Measurements from ENCODE around the gene IQCM.

IQCM gene, protein sequence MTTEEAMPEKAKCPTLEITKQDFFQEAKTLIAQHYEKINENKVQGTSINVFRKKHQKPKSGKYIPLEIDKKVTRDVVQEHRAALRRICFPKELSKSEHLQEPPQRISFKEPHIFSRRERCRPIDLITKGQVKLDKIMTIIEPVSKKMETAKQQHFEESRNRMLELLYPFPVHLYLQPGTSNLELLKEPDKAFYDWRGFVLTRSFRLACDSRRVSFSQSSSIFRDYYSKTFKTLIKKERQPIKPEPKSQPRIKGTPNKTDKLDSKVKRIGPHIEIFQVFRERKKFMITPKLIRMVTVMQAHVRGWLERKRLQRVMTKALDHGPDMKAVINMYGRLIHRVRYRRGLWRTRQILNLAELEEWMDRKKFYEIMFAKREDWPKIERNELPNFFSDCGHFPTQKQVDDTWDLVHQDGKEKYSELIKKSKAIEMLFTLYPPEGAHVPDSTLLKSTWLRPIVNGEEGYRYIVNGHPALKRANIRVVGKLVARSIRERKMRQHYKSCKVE

DNA sequence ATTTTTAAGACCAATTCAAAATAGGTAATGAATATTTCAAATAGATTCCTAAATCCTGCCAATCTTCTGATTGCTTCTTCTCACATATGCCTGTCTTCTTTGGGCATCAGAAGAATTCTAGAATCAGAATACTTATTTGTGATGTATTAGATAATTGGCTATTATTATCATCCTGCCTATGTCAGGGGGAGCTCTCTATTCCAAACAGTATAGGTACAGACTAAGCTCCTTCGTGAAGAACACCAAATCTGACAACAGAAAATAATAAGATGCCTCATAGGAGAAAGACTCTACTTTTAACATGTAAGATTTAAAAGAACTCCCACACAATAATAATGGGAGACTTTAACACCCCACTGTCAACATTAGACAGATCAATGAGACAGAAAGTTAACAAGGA lies at the start of gene IQCM:
Gene IQCM (minus strand): TSS at position 101 of the 400 bp plus-strand sequence. CDS start 73,152 bp downstream, outside the sequence.
- DNase-seq (ENCODE audit: low read depth in 3 of 3): no peak

DNA sequence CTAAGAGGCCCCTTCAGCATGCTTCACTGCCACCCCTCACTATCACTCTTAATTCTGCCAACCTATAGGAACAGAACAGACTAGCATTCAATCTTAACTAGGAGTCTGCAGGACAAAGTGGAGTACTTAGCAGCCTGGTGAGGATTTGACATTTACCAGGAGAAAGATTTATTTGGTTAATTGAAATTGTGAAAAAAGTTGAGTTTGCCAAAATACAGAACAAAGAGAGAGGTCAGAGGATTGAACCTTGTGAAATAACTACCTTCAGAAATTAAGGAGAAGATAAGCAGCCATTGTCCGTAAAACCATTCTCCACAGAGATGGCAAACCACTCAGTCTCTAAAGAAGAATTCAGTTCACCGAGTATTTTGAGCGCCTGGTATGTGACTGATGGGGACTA lies 41.8 kb upstream of the IQCM start:
- no peak for DNase-seq (ENCODE audit: low read depth in 3 of 3)

DNA sequence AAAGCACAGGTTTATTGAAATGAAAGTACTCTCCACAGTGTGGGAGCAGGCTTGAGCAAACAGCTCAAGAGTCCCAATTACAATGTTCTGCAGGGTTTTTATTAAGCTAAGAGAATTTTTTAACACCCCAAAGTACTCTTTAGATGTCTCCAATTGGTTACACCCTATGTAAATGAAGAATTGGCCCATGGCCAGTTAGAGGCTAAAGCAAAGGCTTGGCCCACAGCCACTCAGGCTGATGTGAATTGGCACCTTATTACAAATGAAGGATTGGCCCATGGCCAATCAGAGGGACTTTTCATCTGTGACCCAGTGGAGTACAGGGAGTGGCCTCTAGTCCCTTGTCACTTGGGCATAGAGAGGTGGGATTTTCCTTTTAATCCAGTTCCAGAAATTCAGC lies 30.1 kb upstream of the IQCM start:
- no peak for DNase-seq (ENCODE audit: low read depth in 3 of 3)

DNA sequence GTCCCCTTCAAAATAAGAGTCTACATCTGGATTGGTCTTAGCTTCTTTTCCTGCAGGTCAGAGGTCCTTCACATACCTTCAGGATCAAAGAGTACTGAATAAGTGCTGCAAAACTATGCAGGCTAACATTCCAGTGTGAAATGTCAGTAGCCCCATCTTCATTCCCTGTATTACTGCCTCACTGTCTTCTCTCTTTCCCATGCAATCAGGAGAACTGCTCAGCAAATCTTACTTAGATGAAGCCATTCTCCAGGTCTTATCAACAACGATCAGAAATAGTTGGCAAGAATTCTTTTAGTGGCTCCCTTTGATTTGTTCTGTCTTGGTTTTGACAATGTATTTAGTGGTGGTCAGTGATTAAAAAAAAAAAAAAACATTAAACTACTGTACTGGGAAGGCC lies 26.0 kb upstream of the IQCM start:
- no peak for DNase-seq (ENCODE audit: low read depth in 3 of 3)

DNA sequence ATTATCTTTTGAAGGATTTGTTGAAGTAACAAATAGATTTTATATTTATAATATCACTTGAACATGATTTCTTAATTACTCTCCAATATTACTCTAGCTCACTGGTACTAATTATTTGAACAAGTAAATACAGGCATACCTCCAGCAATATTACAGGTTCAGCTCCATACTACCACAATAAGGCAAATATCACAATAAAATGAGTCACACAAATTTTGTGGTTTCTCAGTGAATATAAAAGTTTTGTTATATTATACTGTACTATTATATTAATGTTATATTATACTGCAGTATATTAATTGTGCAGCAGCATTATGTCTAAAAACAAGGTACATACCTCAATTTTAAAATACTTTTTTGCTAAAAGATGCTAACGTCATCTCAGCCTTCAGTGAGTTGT lies 22.4 kb upstream of the IQCM start:
- DNase-seq (ENCODE audit: low read depth in 3 of 3): no peak

DNA sequence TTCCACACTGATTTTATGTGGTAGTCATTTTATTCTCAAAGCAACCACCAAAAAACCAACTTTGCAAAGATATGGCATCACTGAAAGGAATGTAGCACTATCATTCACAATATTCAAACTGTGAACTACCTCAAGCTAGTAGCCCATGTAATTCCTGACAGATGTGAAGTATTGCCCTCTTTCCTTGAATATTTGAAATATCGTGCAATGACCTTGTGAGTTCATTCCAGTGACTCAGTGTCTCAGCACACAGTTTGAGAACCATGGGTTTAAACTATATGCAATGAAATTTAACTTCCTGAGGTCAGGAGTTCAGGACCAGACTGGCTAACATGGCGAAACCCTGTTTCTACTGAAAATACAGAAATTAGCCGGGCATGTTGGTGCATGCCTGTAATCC lies 20.9 kb upstream of the IQCM start:
- no peak for DNase-seq (ENCODE audit: low read depth in 3 of 3)

DNA sequence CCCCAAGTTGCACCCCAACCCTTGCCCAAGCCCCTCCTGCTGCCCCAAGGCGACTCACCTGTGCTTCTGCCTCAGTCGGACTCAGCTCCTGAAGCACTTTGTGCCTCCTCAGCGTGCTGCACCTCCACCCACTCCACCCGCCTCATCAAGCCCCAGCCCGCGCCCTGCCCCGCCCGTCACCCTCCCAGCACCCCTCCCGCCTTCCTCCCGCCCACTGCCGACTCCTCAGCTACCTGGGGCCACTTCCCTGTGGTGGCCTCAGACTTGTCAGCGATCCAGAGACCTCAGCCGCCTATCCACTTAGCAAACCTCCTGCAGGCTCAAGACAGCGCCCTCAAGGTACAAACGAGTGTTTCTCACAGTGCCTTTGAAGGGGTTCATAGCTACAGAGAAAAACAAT lies 19.6 kb upstream of the IQCM start:
- DNase-seq (ENCODE audit: low read depth in 3 of 3): no peak

DNA sequence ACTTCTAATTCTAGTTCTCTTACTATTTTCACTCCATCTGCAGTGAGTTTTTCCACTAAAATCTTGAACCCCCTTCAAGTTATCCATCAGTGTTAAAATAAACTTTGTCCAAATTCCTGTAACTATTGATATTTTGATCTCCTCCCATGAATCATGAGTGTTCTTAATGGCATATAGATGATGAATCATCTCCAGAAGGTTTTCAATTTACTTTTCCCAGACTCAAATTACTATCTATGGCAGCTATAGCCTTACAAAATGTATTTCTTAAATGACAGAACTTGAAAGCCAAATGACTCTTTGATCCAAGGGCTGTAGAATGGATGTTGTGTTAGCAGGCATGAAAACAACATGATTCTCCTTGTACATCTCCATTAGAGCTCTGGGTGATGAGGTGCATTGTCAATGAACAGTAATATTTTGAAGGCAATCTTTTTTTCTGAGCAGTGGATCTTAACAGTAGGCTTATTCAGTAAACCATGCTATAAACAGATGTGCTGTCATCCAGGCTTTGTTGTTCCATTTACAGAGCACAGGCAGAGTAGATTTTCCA lies 16.1 kb upstream of the IQCM start:
- no peak for DNase-seq (ENCODE audit: low read depth in 3 of 3)

DNA sequence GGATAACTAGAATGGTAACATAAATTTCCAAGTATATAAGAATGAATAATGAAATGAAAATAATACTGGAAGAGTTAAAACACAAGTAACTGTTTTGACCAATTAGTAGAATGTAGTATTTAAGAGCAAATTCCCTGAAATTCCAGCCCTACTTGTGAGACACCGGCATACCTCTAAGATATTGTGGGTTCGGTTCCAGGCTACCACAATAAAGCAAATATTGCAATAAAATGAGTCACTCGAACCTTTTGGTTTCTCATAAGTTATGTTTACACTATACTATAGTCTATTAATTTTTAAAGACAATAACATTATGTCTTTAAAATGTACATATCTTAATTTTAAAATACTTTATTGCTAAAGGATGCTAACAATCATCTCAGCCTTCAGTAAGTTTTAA lies 15.2 kb upstream of the IQCM start:
- no peak for DNase-seq (ENCODE audit: low read depth in 3 of 3)

DNA sequence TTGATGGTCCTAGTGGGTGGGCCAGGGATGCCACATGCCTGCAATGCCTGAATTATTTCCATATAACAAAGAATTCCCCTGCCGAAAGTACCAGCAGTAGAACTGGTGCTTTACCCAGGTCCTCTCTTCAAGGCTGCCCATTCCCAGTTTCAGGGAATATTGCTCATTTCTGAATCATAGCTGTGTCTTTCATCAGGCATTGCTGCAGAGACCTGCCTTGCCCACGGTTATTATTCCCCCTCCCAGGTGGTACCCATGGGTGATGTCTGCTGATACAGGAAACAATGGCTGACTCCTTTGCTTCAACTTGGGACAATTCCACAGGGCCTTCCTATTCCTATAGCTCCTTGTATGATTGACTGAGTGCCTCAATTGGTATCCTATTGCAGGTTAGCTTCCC lies 9.7 kb upstream of the IQCM start:
- DNase-seq (ENCODE audit: low read depth in 3 of 3): no peak

DNA sequence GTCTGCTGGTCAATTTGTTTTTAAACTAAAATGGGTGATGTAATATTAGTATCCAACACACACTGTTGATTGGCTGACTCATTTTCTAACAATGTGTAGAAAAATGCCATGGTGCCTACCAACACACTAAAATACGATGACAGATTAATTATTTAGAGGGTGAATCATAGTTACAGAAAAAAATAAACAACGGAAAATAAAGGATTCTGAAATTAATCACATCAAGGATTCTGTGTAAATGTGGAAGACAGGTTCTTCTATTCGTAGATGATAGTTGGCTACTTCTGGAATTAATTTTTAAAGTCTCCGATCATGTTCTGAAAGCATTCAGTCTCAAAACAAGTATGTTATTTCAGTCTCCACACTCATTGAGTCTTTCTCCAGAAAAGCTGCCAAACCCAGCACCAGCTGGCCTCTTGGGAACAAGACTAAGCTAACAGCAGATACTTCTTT lies 8.2 kb upstream of the IQCM start:
- DNase-seq (ENCODE audit: low read depth in 3 of 3): no peak

DNA sequence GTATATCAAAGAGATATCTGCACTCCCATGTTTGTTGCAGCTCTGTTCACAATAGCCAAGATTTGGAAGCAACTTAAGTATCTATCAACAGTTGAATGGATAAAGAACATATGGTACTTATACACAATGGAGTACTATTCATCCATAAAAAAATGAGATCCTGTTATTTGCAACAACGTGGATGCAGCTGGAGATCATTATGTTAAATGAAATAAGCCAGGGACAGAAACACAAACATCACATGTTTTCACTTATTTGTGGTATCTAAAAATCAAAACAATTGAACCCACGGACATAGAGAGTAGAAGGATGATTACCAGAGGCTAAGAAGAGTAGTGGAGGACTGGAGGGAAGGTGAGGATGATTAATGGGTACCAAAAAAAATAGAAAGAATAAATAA lies 14.2 kb downstream of the IQCM start:
- DNase-seq (ENCODE audit: low read depth in 3 of 3): no peak

DNA sequence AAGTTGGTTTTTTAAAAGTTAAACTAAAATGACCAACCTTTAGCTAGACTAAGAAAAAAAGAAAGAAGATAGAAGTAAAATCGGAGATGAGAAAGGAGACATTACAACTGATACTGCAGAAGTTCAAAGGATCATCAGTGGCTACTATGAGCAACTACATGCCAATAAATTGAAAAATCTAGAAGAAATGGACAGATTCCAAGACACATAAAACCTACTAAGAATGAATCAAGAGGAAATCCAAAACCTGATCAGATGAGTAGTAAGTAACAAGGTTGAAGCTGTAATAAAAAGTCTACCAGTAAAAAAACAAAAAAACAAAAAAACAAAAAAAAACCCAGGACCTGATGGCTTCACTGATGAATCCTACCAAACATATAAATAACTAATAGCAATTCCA lies 16.1 kb downstream of the IQCM start:
- DNase-seq (ENCODE audit: low read depth in 3 of 3): no peak

DNA sequence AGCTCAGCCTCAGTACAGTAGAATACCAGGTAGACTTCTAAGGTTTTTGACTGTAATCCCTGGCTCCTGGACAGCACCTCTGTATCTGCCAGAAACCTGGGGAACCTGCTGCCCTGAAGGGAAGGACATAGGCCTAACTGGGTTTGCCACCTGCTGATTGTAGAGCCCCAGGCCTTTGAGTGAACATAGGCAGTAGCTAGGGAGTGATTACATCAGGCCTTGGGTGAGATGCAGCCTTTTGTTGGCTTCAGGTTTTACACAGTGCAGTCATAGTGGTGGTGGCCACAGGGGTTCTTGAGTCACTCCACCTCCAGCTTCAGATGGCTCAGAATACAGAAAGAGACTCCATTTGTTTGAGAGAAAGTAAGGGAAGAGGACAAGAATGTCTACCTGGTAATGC lies 19.3 kb downstream of the IQCM start:
- DNase-seq (ENCODE audit: low read depth in 3 of 3): no peak

DNA sequence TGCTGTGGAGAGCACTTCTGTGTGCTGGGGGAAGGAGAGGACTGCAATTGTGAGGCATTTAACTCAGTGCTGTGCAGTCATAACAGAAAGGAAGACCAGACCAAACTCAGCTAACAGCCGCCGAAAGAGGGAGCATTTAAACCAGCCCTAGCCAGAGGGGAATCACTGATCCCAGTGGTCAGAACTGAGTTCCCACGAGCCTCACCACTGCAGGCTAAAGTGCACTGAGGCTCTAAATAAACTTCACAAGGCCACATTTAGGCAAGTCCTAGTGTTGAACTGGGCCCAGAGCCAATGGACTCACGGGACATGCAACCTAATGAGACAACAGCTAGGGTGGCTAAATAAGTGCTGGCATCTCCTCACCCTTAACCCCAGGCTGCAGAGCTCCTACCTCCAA lies 20.4 kb downstream of the IQCM start:
- no peak for DNase-seq (ENCODE audit: low read depth in 3 of 3)

DNA sequence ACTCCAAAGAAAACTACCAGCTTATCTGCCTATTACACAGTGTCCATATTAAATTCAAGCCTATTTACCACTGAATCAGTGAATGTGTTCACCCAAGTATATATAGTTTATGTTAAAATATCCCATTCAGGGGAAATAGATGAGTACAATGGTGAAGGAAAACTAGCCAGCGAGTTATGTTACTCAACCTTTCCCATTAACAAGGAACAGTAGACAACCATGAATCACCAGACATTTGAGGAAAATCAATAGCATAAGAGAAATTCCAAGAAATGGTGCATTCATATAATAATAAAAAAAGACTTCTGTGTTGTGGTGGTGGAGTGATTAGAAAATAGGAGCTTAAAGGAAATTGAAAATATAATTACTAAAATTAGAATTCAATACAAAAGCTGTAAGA lies 21.3 kb downstream of the IQCM start:
- no peak for DNase-seq (ENCODE audit: low read depth in 3 of 3)

DNA sequence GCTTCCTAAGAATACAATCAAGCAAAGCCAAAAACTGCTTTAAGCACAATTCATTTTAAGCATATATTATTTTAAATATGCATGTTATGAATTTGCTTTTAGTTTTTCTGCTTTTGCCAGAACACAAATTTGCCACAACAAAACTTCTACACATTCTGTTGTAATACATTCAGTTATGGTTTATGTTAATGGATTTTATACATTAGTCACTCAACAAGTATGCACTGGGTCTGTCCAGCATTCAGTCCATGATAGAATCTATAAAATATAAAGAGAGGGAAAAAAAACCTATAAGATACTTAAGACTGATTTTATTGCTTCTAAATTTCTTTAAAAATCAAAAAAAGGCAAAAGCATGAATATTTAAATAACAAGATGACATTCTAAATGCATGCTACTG lies 22.2 kb downstream of the IQCM start:
- DNase-seq (ENCODE audit: low read depth in 3 of 3): no peak

DNA sequence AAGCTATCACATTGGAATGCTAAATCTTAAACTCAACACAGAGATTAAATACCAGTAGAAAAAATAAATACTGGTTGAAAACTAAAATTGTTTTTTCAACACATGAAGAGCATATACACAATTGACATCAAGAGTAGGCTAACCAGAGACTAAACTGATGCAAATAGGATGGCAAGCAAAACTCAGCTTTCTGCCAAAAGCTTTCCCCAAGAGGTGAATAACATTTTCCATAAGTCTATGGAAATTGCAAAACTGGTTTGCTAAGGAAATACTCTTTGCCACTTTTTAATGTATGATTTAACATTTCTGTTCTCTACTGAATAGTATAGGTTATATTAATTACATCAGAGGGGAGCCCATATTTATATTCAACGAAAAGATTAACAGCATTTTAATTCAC lies 23.8 kb downstream of the IQCM start:
- no peak for DNase-seq (ENCODE audit: low read depth in 3 of 3)

DNA sequence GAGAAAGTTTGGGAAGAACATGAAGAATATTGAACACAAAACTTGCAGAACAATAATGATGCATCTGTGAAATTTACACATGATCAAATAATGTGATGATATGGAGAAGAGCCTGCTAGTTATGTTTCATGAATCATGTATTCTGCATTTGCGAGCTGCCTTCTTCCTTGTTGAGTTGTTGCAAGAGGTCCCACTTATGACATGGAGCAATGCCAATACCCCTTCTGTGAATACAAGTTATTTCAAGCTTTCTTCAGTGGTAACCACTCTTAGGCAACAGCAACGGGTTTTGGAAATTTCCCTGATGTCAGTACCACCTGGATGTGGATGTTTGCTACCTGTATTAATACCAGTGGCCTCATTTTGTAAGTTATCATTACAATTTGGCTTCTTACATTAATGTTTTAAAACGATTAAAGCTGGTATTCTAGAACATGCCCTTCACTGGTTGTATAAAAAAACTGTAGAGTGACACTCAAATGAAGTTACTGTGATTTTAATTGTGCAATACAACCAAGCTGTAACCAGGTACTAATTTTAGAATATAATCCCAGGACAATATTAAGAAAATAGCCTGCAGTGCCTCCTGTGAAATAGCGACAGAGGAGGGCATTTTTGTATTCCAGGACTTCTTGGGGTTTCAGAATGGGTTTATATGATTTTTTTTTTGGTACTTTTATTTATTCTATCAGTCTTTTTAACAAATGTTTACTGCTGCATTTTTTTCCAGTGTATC lies 25.3 kb downstream of the IQCM start:
- DNase-seq (ENCODE audit: low read depth in 3 of 3): no peak

DNA sequence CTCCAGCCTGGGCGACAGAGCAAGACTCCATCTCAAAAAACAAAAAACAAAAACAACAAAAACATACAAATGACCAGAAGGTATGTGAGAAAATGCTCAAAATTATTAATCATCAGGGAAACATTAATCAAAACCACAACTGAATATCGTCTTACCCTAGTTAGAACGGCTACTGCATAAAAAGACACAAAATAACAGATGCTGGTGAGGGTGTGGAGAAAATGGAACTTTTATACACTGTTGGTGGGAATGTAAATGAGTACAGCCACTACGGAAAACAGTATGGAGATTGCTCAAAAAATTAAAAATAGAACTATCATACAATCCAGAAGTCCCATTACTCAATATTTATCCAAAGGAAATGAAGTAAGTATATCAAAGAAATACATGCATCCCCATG lies 27.3 kb downstream of the IQCM start:
- DNase-seq (ENCODE audit: low read depth in 3 of 3): no peak

DNA sequence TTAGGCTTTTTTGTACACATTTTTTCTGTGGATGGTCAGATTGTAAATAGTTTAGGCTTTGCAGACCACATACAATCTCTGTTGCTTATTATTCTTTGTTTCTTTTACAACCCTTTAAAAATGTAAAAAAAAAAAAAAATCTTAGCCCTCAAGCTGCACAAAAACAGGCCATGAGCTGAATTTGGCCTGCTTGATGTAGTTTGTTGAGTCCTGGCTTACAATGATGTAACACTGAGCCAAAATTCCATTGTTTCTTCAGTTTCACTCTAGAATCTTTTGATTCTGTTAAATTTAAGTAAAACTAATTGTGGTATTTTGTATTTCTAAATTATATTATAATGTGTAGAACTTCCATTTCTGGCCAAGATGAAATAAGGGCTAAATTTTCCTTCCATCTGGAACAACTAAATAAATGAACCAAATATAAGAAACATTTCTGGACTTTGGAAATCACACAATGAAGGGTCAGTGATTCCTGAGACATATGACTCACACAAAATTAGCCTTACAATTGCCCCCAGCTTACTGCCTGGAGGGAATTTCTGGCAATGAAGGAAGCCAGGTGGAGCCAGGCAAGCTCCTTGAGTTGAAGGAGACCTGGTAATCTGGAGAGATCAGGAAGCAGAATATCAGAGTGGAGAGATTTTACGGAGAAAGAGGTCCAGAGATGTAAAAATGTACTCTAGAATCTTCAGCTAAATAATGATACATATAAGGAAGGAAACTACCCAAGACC lies 29.8 kb downstream of the IQCM start:
- DNase-seq (ENCODE audit: low read depth in 3 of 3): no peak

DNA sequence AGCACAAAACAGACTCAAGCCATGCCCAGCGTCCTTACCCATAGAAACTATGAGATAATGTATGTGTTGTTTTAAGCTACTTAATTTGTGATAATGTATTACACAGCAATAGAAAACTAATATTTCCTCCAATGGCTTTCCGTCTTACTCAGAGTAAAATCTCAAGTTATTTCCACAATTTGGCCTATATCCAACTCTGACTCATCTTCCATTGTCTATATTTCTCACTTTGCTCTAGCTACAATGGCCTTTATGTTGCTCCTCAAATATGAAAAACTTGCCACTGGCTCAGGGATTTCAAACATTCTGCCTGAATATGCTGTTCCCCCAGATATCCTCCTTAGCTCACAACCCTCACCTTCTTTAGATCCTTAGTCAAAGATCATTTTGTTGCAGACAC lies 31.6 kb downstream of the IQCM start:
- no peak for DNase-seq (ENCODE audit: low read depth in 3 of 3)

Measured in stimulated activated CD4-positive, alpha-beta T cell treated with anti-CD3 and anti-CD28 coated beads, TNF-alpha, amount 100 ng/mL, for 24 hours (primary cell).